Thyroid gland (tissue), 4 donors: ENCODE measurements around the gene CLP1.

Source experiments
- CTCF ChIP-seq, 6 experiments: fragments of 200-600 bp in 3 of 6; fragments of 450-650 bp in 3 of 6; sonication (generic) in 3 of 6; IDR thresholded peaks; one replicate each; pipeline ENCODE4 v1.5.1; 2016 to 2019; ENCODE audit warnings: antibody characterized with exemption in 6 of 6, mild to moderate bottlenecking in 2 of 6, inconsistent platforms in 1 of 6, moderate library complexity in 1 of 6
- POLR2A ChIP-seq, 2 donors: fragments of 450-650 bp; IDR thresholded peaks; one replicate each; pipeline ENCODE4 v1.6.1; 2017; ENCODE audit warnings: antibody characterized with exemption in 2 of 2, mild to moderate bottlenecking in 2 of 2, moderate library complexity in 1 of 2

- no peak for TF ChIP-seq CTCF (IDR thresholded peaks at IDR 0.05)
- no peak for TF ChIP-seq POLR2A (IDR thresholded peaks at IDR 0.05)
These were observed 8.5 kb upstream of the CLP1 start for GRCh38 chr11:57648801-57649735.
